ENCODE results near the gene SLC5A2. TPM values are rescaled to one million over a fixed set of nuclear protein-coding genes. Genes with fewer than 3 reads are reported as not detected.
A peak's percentile ranks its signal among the peaks of the same experiment; 100 is the strongest.

The SLC5A2 gene
- total RNA-seq, 1 experiment from 2014 or later: 0.13 TPM

- intact Hi-C loops (cut with micrococcal nuclease; ENCODE audit: unreplicated experiment): no loop called here
- no peaks in the 10 kb centered on the region for H3K9me2 ChIP-seq (ENCODE audit: insufficient read depth)
- TF ChIP-seq CTCF (conservative IDR thresholded peaks at IDR 0.05): no peak
- TF ChIP-seq EZH2 (IDR thresholded peaks at IDR 0.05; ENCODE audit: low read depth): no peak
- peaks cover 82% of the 10 kb centered on the region for H3K27me3 ChIP-seq (ENCODE audit: insufficient read depth, low read depth)
- no peaks in the 10 kb centered on the region for H4K20me1 ChIP-seq (ENCODE audit: insufficient read depth)
- H3K4me1 ChIP-seq (replicated peaks; ENCODE audit: insufficient read depth): no peaks in the 10 kb centered on the region
- H3K36me3 ChIP-seq (ENCODE audit: low read depth): no peaks in the 10 kb centered on the region
- no peak within 1 kb of the TSS for H3K4me3 ChIP-seq
- ChIA-PET CTCF (no interaction called here), POLR2A (ENCODE audit: unreplicated experiment) (no interaction called here)
- no peaks in the 10 kb centered on the region for H3K9me3 ChIP-seq (ENCODE audit: insufficient read depth, low read depth)
- no peaks in the 10 kb centered on the region for H3K79me2 ChIP-seq (ENCODE audit: low read depth)
- no TSS peak for BruUV-seq (replicated peaks)
- no peak within 1 kb of the TSS for H3K27ac ChIP-seq
- 0 out of 2 replicates have a peak within 1 kb of the TSS, but pooled peaks have one; percentile 14 for H2AFZ ChIP-seq
- DNase-seq: no peak
- no peaks in the 10 kb centered on the region for H3F3A ChIP-seq (ENCODE audit: insufficient read depth, low read depth)
- H3K4me2 ChIP-seq: no peak within 1 kb of the TSS
These were observed 44.9 kb downstream of the SLC5A2 start, which contains the start of gene AHSP for GRCh38 chr16:31527734-31528274. TSS of gene AHSP (plus strand) at chr16:31527900. CDS start at chr16:31528140, 240 bp downstream.

- H3F3A ChIP-seq (ENCODE audit: insufficient read depth, low read depth): no peaks in the 10 kb centered on the region
- H3K4me1 ChIP-seq (replicated peaks; ENCODE audit: insufficient read depth): no peaks in the 10 kb centered on the region
- no peaks in the 10 kb centered on the region for H3K9me2 ChIP-seq (ENCODE audit: insufficient read depth)
- no peak overlapping the region for H3K4me2 ChIP-seq
- no peaks in the 10 kb centered on the region for H3K79me2 ChIP-seq (ENCODE audit: low read depth)
- H4K20me1 ChIP-seq (ENCODE audit: insufficient read depth): no peaks in the 10 kb centered on the region
- ChIA-PET POLR2A (ENCODE audit: unreplicated experiment) (no interaction called here), CTCF (no interaction called here)
- 0 out of 2 replicates have a peak overlapping the region, but pooled peaks have one; percentile 14 for H2AFZ ChIP-seq
- no peak for DNase-seq
- H3K36me3 ChIP-seq (ENCODE audit: low read depth): no peaks in the 10 kb centered on the region
- no peak for TF ChIP-seq CTCF (conservative IDR thresholded peaks at IDR 0.05)
- TF ChIP-seq EZH2 (IDR thresholded peaks at IDR 0.05; ENCODE audit: low read depth): no peak
- no TSS peak for BruUV-seq (replicated peaks)
- H3K4me3 ChIP-seq: no peak overlapping the region
- H3K9me3 ChIP-seq (ENCODE audit: insufficient read depth, low read depth): no peaks in the 10 kb centered on the region
- H3K27ac ChIP-seq: no peak overlapping the region
- intact Hi-C loops (cut with micrococcal nuclease; ENCODE audit: unreplicated experiment): no loop called here
- H3K27me3 ChIP-seq (ENCODE audit: insufficient read depth, low read depth): peaks cover 83% of the 10 kb centered on the region
These were observed 45.7 kb downstream of the SLC5A2 start for GRCh38 chr16:31528523-31529107.

- CTCF ChIA-PET: no interaction called here
These were observed 46.4 kb downstream of the SLC5A2 start for GRCh38 chr16:31529108-31529936.

More at GRCh38 chr16:31529108-31529936, 46.4 kb downstream of the SLC5A2 start:
- no peaks in the 10 kb centered on the region for H3K79me2 ChIP-seq (ENCODE audit: low read depth)
- no peaks in the 10 kb centered on the region for H3K36me3 ChIP-seq (ENCODE audit: low read depth)
- TF ChIP-seq CTCF (conservative IDR thresholded peaks at IDR 0.05): no peak
- TF ChIP-seq EZH2 (IDR thresholded peaks at IDR 0.05; ENCODE audit: low read depth): no peak
- H3K27me3 ChIP-seq (ENCODE audit: insufficient read depth, low read depth): peaks cover 85% of the 10 kb centered on the region
- H3K27ac ChIP-seq: no peak overlapping the region
- H3K4me1 ChIP-seq (replicated peaks; ENCODE audit: insufficient read depth): no peaks in the 10 kb centered on the region
- no peak overlapping the region for H2AFZ ChIP-seq
- H3K9me2 ChIP-seq (ENCODE audit: insufficient read depth): no peaks in the 10 kb centered on the region
- no peak overlapping the region for H3K4me2 ChIP-seq
- POLR2A ChIA-PET (ENCODE audit: unreplicated experiment): interaction anchor here (0.6 kb wide), 1 partner anchor 31 kb away, joined by 3 read pairs; no protein-coding TSS in a partner anchor
- no peaks in the 10 kb centered on the region for H4K20me1 ChIP-seq (ENCODE audit: insufficient read depth)
- no TSS peak for BruUV-seq (replicated peaks)
- H3F3A ChIP-seq (ENCODE audit: insufficient read depth, low read depth): no peaks in the 10 kb centered on the region
- no peak for DNase-seq
- intact Hi-C loops (cut with micrococcal nuclease; ENCODE audit: unreplicated experiment): no loop called here
- no peaks in the 10 kb centered on the region for H3K9me3 ChIP-seq (ENCODE audit: insufficient read depth, low read depth)
- no peak overlapping the region for H3K4me3 ChIP-seq

Data from PC-9 (cell line).